Hematopoietic multipotent progenitor cell treated with erythropoietin and hydrocortisone succinate and interleukin-3 and kit ligand, for 8 days (in vitro differentiated cells): ENCODE data around the gene AP3S2.
"Not testable (repeated sequence)": the region's sequence is repeated elsewhere in the genome, so short reads cannot be mapped to it uniquely, and the experiment has no call there.

Experiments
- DNase-seq: peaks from one replicate; pipeline ENCODE4 v3.0.0-alpha.2; 2015

The AP3S2 gene

DNA sequence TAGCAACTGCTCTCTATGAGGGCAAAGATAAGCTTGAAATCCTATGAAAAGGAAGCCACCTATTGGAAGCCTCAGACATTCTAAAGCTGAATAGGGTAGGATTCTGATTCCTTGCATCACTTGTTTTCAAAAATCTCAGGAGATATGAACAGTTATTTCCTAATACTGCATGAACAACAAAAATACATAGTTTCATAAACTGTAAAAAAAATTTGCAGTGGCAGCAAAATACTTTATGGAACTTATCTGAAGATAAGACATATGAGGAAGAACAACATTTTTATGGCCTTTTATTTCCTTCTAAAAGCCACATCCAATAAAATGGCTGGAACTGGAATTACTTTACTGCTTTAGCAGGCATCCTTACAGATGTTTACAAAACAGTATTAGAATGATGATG is 29.9 kb downstream of the AP3S2 start:
- DNase-seq: no peak

DNA sequence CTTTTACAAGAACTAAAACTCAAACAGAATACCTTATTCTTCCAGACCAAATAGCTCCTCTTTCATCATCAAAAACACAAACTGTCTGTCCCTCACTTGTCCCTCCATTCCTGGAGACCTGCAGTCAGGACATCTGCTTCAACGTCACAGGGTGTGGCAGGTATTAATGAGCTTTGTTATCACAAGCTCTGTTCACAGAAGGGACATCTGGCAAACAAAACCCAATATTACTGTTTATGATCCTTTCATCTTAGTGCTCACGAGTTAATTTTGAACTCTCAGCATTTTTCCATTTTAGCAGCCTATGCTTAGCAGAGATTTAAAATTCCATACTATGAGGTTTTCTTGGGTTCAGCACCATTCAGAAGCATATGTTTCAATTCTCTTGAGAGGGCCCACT is 32.9 kb downstream of the AP3S2 start:
- peak; percentile 72 for DNase-seq

DNA sequence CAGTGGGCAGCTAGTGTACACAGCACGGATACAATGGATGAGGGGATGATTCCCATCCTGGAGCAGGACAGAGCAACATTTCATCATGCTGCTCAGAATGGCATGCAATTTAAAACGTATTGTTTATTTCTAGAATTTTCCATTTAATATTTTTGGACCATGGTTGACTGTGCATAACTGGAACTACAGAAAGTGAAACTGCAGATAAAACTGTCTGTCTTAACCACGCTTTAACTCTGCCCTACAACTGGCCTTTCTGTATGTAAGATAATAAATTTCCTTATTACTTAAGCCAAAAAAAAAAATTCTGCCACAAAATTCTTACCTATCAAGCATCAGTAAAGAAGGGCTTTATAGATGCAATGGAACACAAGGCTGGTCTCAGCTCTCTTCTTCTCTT is 33.4 kb downstream of the AP3S2 start:
- peak; percentile 13 for DNase-seq

DNA sequence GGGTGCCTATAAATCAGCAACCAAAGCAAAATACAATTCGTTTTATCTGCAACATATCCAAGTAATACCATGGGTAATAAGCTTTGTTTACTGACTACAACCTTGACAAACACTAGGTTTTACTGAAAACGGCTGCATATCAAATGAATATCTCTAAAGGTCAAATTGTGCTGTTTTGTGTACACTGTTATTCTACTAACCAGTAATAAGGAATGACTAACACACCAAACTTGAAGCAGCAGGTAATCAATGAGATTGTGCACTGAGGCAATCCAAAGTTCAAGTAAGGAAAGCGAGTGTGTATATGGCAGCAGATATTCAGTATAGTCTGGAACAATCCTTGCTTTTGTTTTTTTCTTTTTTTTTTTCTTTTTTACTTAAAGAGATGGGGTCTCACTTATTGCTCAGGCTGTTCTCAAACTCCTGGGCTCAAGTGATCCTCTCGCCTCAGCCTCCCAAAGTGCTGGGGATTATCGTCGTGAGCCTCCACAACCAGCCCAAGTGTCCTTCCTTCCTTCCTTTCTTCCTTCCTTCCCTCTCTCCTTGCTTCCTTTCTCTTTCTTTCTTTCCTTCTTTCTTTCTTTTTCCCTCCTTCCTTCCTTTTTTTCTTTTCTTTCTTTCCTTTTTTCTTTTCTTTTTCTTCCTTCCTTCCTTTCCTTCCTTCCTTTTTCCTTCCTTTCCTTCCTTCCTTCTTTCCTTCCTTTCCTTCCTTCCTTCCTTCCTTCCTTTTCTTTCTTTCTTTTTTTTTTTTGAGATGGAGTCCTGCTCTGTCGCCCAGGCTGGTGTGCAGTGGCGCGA is 34.9 kb downstream of the AP3S2 start:
- no peak for DNase-seq

DNA sequence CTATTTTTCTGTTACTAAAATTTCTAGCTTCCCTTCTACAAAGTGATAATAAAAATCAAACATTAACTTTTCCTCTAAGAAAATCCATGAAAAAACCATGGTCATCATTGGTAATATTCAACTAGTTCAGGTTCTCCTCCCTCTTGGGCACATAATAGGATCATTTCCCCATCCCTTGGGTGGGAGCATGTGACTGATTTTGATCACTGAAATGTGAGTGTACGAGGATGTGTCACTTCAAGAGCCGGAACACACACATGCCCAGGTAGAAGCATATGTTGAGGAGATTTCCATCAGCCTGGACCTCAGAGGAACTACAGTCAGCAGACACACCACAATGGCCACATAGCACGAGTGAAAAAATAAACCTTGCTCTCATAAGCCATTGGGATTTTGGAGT is 36.1 kb downstream of the AP3S2 start:
- DNase-seq: no peak

DNA sequence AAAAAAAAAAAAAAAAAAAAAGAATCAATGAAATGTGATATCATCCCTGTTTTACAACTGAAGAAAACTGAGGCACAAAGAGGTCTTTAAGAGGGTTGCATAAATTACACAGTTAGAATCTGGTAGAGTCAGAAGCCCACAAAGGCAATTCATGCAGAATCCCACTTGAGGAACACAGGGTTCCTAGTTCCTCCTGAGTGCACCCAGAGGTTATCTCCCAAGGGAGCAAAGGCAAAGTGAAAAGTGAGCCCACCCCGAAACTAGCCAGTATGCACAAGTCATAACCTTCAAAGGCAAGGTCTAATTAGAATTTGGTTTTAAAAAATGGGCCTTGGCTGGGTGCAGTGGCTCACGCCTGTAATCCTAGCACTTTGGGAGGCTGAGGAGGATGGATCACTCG is 37.8 kb downstream of the AP3S2 start:
- no peak for DNase-seq

DNA sequence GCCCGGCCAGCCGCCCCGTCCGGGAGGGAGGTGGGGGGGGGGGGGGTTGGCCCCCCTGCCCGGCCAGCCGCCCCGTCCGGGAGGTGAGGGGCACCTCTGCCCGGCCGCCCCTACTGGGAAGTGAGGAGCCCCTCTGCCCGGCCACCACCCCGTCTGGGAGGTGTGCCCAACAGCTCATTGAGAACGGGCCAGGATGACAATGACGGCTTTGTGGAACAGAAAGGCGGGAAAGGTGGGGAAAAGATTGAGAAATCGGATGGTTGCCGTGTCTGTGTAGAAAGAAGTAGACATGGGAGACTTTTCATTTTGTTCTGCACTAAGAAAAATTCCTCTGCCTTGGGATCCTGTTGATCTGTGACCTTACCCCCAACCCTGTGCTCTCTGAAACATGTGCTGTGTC is 38.9 kb downstream of the AP3S2 start:
- DNase-seq: not testable (repeated sequence)

DNA sequence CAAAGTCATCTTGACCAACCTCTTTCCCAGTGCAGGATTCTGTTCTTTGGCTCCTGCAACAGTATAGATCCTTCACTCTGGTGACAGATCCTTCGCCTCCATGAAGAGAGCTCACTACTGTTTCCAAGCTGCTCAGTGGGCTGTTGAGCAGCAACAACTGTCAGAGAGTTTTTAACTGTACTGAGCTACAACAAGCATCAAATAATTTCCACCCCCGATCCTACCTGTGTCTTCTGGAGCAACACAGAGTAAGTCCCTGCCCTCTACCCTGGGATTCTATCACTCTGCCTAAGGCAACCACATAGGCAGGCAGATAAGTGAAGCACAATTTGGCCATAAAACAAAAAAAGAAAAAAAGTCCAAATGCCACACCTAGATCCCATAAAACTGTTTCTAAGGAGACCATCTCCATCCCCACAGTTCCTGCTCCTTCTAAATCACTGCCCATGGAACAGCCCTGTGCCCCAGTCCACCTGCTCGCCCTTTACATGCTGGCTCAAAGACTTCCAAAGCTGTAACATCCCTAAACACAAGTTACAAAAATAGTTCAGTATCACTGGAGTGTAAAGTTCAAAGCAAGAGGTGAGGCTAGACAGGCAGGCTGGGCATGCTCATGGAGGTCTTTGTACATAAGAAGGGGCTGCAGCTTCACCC is 41.3 kb downstream of the AP3S2 start:
- no peak for DNase-seq

DNA sequence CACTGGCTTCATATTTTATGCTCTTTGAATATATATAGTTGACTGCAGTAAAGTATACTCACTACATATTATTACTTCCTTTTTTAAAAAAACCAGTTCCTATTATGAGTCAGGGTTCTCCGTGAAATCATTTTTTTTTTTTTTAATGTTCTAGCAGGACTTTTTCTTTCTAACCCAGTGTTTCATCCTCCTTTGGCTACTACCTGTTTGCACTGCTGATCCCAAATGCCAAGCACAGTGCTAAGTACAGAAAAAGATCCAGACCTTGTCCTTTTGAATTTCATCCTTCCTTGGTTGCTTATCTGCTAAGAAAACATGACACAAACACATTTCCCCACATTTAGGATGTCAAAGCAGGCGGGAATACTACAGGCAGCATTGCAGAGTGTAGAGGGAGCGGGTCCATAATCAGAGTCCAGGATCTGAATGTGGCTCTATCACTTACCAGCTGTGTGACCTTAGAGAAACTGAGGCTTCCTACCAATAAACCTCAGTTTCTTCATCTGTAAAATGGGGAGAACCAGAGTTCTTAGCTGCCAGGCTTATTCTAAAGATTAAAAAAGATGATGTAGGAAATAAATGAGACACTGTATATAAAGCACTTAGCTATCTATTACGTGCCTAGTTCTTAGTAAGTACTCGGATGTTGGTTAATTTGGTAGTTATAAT is 42.0 kb downstream of the AP3S2 start:
- DNase-seq: no peak

DNA sequence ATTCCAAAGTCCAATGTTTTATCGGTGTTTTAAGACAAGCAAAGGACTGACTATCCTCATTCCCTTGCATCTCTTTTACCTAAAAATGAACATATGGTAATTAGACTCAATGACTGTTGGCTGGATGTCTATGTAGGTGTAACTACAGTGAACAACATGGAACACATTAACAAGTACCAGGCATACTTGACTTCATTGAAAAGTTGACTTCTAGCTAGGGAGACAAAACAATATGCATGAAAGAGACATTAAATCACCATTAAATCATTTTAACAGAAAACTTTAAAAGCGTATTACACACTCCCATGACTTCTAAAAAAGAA is 44.9 kb downstream of the AP3S2 start:
- DNase-seq: no peak

DNA sequence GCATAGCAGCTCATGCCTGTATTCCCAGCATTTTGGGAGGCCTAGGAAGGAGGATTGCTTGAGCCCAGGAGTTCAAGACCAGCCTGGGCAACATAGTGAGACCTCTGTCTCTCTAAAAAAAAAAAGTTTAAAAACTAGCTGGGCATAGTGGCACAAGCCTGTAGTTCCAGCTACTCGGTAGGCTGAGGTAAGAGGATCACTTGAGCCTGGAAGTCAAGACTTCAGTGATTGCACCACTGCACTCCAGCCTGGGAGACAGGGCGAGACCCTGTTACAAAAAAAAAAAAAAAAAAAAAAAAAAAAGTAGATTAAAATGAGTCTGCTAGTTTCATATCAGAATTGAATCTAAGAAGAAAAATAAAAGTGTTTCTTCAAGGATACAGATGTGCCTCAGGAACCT is 46.7 kb downstream of the AP3S2 start:
- no peak for DNase-seq

DNA sequence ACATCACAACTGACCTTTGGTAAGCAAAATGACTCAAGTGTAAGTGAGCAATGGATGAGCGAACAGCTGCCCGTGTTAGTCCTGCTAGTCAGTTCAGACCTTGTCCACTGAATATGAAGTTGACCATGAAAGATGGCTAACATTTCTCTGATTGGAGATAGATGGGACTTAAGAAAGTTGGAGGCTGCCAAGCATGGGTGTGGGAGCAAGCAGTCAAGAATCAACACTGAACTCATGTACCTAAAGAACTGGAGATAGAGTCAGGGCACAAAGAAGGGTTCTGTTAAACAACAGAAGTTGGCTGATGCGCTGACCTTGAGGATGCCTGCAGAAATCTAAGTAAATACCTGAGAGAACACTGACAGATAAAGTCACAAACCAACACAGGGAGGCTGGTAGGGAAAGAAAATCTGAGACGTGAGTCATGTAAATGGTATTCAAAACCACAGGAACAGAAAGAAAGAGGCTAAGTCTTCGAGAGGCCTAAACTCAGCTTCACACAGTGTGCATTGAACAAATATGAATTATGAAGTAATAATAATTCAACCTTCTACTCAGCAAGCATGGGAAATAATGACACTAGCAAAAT is 48.4 kb downstream of the AP3S2 start:
- no peak for DNase-seq

DNA sequence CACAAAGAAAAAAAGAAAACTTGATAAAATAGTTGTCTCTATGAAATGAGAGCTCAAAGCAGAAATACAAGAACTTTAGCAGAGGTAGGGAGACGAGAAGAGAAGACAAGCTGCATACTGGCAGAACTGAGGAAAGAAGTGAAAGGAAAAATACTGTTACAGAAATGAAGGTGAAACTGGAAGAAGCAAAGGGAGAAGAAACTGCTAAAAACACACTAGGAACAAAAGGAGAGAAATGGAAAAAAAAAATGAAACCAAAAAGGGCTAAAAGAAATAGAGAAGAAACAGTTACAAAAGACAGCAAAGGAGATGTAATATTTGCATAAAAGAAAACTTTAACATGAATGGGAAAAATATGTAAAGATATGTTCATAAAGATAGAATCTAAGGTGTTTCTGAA is 51.8 kb downstream of the AP3S2 start:
- DNase-seq: no peak

DNA sequence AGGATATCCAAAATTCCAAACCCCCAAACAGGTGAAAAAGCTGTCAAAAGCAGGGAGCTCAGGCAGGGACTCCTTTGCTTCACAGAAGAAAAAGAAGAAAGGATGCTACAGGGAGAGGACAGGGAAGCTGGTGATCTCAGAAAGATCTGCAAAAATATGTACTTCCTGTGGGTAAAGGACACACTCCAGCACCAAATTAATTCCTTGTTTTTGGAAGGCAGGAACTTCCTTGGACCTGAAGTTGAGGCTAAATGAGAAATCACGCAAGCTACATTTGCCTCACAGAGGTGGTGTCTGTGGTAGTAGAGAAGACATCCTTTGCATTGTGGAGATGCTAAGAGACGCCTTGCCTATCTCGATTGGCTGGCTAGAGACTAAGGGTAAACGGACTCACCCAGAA is 52.5 kb downstream of the AP3S2 start:
- DNase-seq: no peak

DNA sequence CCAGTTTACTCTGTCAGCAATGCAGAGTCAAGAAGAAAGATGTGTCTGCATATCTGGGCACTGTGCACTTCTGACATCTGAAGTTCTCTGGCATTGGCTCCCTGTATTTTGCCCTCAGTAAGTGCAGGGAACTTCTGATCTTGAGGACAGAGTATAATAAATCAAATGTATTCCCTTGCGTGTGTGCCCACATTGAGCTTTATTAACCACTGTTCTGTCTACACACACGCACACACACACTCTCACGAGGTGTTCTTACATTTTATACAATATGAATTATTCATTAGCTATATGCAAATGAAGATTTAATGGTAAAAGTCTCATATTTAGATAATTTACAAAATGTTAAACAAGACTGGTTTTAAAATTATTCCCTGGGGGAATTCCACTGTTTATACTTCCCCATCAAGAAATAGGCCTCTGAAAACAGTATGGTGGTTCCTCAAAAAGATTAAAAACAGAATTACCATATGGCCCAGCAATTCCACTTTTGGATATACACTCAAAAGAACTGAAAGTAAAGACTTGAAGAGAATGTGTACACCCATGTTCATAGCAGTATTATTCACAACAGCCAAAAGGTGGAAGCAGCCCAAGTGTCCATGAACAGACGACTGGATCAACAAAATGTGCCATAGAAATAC is 54.5 kb downstream of the AP3S2 start:
- DNase-seq: no peak

DNA sequence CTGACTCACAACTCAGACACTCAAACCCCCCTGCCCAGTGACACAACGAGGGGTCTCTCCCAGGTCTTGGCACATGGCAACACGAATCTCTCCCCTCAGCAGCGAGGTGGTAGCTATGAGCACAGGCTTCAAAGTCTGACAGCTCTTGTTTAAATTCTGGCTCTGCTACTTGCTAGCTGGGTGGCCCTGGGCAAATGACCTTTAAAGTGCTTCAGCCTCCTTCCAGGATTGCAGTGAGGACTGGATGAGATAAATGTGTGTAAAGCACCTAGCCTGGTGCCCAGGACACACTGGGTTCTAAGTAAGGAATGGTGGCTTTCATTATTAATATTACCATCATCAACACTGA is 56.0 kb downstream of the AP3S2 start:
- DNase-seq: no peak

DNA sequence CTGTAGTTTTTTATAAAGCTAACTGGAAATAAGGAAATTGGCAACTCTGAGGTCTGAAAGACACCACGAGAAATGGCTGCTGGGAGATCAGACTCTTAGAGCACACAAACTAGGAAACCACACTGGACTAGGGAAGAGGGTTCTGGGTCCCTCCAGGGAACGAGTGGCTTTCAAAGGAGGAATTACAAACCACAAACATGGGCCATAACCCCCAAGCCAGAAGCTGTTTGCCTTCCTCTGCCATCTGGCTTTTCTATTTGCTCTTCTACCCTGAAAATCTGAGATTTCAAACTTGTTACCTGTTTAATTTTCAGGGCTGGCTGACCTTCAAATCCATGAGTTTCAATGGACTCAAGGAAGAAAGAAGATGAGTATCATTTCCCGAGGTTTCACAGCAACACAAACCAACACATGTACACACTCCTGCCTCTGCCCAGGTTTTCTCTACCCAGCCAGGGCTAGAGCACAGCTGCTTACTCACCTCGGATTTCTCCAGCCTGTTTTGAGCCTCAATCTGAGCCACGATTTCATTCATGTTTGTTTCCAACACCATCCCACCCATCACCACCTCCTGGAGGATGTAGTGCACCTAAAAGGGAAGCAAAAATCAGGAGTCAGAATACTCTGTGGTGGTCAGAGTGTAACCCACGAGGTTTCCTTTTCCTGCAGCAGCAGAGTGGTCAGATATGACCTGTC is 56.5 kb downstream of the AP3S2 start:
- DNase-seq: no peak

DNA sequence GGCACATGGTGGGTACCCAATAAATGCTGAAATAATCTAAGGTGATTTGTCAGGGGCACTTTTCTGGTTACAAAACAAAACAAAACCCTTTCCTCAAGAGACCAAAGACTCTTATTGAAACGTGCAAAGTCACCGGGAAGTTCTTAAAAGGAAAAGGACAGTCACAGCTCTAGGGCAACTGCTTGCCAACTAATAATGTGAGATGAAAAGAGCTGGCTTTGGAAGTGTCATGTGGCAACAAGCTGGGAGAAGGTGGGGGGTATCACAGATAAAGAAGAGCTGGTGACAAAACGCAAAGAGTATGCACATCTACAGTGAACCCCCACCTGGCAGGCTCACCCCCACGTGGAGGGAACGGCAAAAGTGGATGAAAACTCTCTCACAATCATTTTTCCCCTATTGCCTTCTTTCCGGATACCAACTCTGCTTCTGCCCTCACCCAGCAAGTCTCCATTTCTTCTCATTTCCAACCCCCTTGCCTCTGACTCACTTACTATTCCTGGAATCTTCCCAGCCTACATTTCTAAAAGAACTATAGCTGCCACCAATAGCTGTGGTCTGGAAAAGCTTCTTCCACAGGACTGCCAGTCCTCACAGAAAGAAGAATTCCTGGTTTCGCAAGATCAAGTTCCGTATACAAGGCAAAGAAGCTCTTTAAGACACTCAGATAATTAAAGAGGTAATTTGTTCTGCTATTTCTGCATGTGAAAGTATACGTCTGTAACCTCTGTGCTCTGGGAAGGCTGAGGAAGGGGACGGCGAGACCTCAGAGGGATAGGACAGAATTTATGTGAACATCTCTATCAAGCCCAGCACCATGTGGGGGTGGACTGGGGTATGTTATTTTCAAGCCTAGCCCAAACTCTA is 57.3 kb downstream of the AP3S2 start:
- no peak for DNase-seq

DNA sequence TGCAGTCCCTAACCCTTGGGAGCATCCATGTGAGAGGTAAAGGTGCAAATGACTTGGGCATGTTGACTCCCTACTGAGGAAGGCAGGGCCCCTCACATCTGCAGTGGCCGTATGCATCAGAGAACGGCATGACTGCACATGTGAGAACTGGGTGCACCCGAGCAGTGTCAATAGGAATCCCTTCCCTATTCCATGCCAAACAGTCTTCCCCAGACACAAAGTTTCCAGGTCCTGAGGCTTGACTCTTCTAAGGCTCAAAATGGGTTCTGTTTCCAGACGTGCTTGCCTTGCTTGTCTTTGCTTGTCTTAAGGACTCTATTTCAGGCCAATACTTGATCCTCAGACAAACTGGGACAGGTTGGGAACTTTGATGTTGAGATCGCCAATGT is 58.6 kb downstream of the AP3S2 start:
- DNase-seq: no peak

DNA sequence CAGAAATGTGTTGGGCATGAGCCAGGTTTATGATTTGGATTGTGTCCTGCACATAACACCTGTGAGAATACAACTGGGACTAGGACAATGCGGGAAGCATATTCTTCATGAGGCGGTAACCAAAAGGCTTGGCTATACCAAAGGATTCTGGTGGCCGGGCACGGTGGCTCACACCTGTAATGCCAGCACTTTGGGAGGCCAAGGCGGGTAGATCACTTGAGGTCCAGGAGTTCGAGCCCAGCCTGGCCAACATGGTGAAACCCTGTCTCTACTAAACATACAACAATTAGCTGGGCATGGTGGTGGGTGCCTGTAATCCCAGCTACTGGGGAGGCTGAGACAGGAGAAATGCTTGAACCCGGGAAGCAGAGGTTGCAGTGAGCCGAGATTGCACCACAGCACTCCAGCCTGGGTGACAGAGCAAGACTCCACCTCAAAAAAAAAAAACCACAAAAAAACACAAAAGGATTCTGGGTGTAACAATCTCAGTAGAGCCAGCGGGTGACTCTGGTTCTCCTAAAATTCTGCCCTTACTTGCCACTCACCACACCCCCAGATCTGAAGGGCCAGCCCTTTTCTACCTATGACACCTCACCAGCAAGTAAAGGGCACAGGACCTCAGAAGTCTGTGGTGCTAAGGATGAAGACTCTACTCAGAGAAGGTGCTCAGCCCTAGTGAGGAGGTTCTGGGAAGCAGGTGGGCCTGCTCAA is 59.2 kb downstream of the AP3S2 start:
- DNase-seq: not testable (repeated sequence)

DNA sequence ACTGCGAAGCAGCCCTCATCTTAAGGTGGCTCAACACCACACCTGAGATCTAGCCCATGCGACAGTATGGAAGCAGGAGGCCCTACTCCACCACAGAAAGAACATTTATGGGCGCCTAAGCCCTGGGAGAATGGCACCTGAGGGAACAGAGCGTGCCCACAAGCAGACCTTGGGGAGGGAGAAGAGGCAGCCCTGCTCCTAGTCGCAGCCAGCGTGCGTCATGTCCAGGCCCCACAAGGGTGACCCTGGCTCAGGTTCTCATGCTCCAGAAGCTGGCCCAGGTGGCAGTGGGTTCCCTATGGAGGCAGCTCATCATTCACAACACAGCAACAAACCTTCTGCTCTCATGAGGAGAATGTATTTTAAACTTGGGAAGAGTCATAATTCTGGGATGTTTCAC is 59.8 kb downstream of the AP3S2 start:
- DNase-seq: no peak
